H9 (cell line): ENCODE measurements around the gene KIF26A. TPM values are rescaled to one million over a fixed set of nuclear protein-coding genes. Genes with fewer than 3 reads are reported as not detected.

ENCODE experiments used
- DNase-seq: peaks from one replicate; pipeline ENCODE4 v3.0.0-alpha.2; 2017
- H2AFZ ChIP-seq: one replicate; pipeline ENCODE4 v1.6.1; 2013; ENCODE audit warnings: mild to moderate bottlenecking, low read length, control low read depth, moderate library complexity
- H2AK5ac ChIP-seq: 2 replicates; pipeline ENCODE4 v1.6.1; 2013; ENCODE audit warnings: low read length, control low read depth, mixed read lengths; ENCODE audit not compliant: insufficient read length
- H2BK120ac ChIP-seq: one replicate; pipeline ENCODE4 v1.6.1; 2013; ENCODE audit warnings: low read depth, mild to moderate bottlenecking, low read length, control low read depth, inconsistent platforms; ENCODE audit not compliant: poor library complexity, severe bottlenecking
- H2BK12ac ChIP-seq: 2 replicates; pipeline ENCODE4 v1.6.1; 2013; ENCODE audit warnings: low read length, control low read depth, mixed read lengths, low read depth; ENCODE audit not compliant: insufficient read length
- H2BK15ac ChIP-seq: 2 replicates; pipeline ENCODE4 v1.6.1; 2013; ENCODE audit warnings: low read depth, low read length, control low read depth
- H2BK20ac ChIP-seq: one replicate; pipeline ENCODE4 v1.6.1; 2013; ENCODE audit warnings: low read depth, mild to moderate bottlenecking, low read length, control low read depth, inconsistent platforms; ENCODE audit not compliant: poor library complexity, severe bottlenecking
- H2BK5ac ChIP-seq: 2 replicates; pipeline ENCODE4 v1.6.1; 2013; ENCODE audit warnings: low read length, control low read depth, mixed read lengths; ENCODE audit not compliant: insufficient read length
- H3K14ac ChIP-seq: 2 replicates; pipeline ENCODE4 v1.6.1; 2013; ENCODE audit warnings: low read length, control low read depth; ENCODE audit not compliant: insufficient read depth
- H3K18ac ChIP-seq: 2 replicates; pipeline ENCODE4 v1.6.1; 2013; ENCODE audit warnings: low read depth, mild to moderate bottlenecking, mixed read lengths, low read length, control low read depth; ENCODE audit not compliant: insufficient read length
- H3K23ac ChIP-seq: 2 replicates; pipeline ENCODE4 v1.6.1; 2013; ENCODE audit warnings: low read length, control low read depth, mixed read lengths, low read depth; ENCODE audit not compliant: insufficient read length
- H3K23me2 ChIP-seq: 2 replicates; pipeline ENCODE4 v1.6.1; 2013; ENCODE audit warnings: low read depth, mild to moderate bottlenecking, mixed read lengths, low read length, control low read depth; ENCODE audit not compliant: insufficient read length, poor library complexity, severe bottlenecking
- H3K27ac ChIP-seq: 2 replicates; pipeline ENCODE4 v1.5.1; 2013; ENCODE audit warnings: low read length, control low read depth, mixed read lengths, low read depth; ENCODE audit not compliant: insufficient read length
- H3K27me3 ChIP-seq: 2 replicates; pipeline ENCODE4 v1.6.1; 2013; ENCODE audit warnings: low read length, control low read depth, inconsistent platforms; ENCODE audit not compliant: insufficient read depth
- H3K4ac ChIP-seq: 2 replicates; pipeline ENCODE4 v1.6.1; 2013; ENCODE audit warnings: low read depth, mild to moderate bottlenecking, control low read depth, inconsistent platforms, low read length, moderate library complexity
- H3K4me1 ChIP-seq: 2 replicates; pipeline ENCODE4 v1.6.1; 2013; ENCODE audit warnings: low read length, control low read depth, inconsistent platforms; ENCODE audit not compliant: insufficient read depth
- H3K4me2 ChIP-seq: 2 replicates; pipeline ENCODE4 v1.6.1; 2013; ENCODE audit warnings: low read length, control low read depth, mixed read lengths; ENCODE audit not compliant: insufficient read length, insufficient read depth
- H3K56ac ChIP-seq: 2 replicates; pipeline ENCODE4 v1.6.1; 2013; ENCODE audit warnings: low read depth, mild to moderate bottlenecking, mixed read lengths, low read length, control low read depth; ENCODE audit not compliant: insufficient read length
- H3K79me1 ChIP-seq: 2 replicates; pipeline ENCODE4 v1.6.1; 2013; ENCODE audit warnings: low read depth, mild to moderate bottlenecking, moderate library complexity, low read length, control low read depth, inconsistent platforms; ENCODE audit not compliant: insufficient read depth, poor library complexity, severe bottlenecking
- H3K79me2 ChIP-seq: 2 replicates; pipeline ENCODE4 v1.6.1; 2013; ENCODE audit warnings: low read length, control low read depth, inconsistent platforms; ENCODE audit not compliant: insufficient read depth
- H3K9ac ChIP-seq: 2 replicates; pipeline ENCODE4 v1.6.1; 2013; ENCODE audit warnings: low read length, control low read depth, mixed read lengths; ENCODE audit not compliant: insufficient read length; ENCODE audit errors: extremely low read depth
- H3K9me3 ChIP-seq: one replicate; pipeline ENCODE4 v1.6.1; 2013; ENCODE audit warnings: low read depth, low read length, inconsistent platforms; ENCODE audit not compliant: control insufficient read depth
- H3T11ph ChIP-seq: one replicate; pipeline ENCODE4 v1.6.1; 2013; ENCODE audit warnings: mild to moderate bottlenecking, low read length, control low read depth, inconsistent platforms
- H4K20me1 ChIP-seq: one replicate; pipeline ENCODE4 v1.6.1; 2013; ENCODE audit not compliant: control insufficient read depth, insufficient read length, insufficient read depth
- H4K5ac ChIP-seq: 2 replicates; pipeline ENCODE4 v1.6.1; 2013; ENCODE audit warnings: low read depth, mild to moderate bottlenecking, mixed read lengths, low read length, control low read depth; ENCODE audit not compliant: insufficient read length
- H4K8ac ChIP-seq: replicated peaks from 2 replicates; pipeline ENCODE4 v1.6.1; 2013; ENCODE audit warnings: low read length, control low read depth, mixed read lengths, low read depth; ENCODE audit not compliant: insufficient read length
- H4K91ac ChIP-seq: 2 replicates; pipeline ENCODE4 v1.6.1; 2013; ENCODE audit warnings: low read depth, mild to moderate bottlenecking, moderate library complexity, mixed read lengths, low read length, control low read depth; ENCODE audit not compliant: insufficient read length
- H3K27ac Mint-ChIP-seq, 3 experiments: 2 replicates in 2 of 3; 3 replicates in 1 of 3; pipeline ENCODE4 v1.8.0; 2020 to 2021; ENCODE audit warnings: mixed read lengths in 3 of 3, mild to moderate bottlenecking in 1 of 3, moderate library complexity in 1 of 3
- H3K27me3 Mint-ChIP-seq: 2 replicates; pipeline ENCODE4 v1.8.0; 2021; ENCODE audit warnings: low read depth, mild to moderate bottlenecking, moderate library complexity, mixed read lengths
- H3K36me3 Mint-ChIP-seq, 3 experiments: 2 replicates in 2 of 3; 3 replicates in 1 of 3; pipeline ENCODE4 v1.8.0; 2020 to 2021; ENCODE audit warnings: low read depth in 3 of 3, mixed read lengths in 3 of 3; ENCODE audit not compliant: insufficient read depth in 1 of 3
- H3K4me1 Mint-ChIP-seq, 2 experiments: 2 replicates each; pipeline ENCODE4 v1.8.0; 2020; ENCODE audit warnings: mixed read lengths in 2 of 2
- H3K4me3 Mint-ChIP-seq, 2 experiments: 2 replicates in 1 of 2; 3 replicates in 1 of 2; pipeline ENCODE4 v1.8.0; 2020 to 2021; ENCODE audit warnings: mild to moderate bottlenecking in 2 of 2, mixed read lengths in 2 of 2, moderate library complexity in 1 of 2
- H3K9me3 Mint-ChIP-seq, 2 experiments: 2 replicates in 1 of 2; 3 replicates in 1 of 2; pipeline ENCODE4 v1.8.0; 2020; ENCODE audit warnings: mild to moderate bottlenecking in 2 of 2, mixed read lengths in 2 of 2, moderate library complexity in 1 of 2
- WGBS: extraction: QIAGEN DNeasy Blood & Tissue Kit; methylation state at CpG from one replicate; pipeline ENCODE4 v1.1.7; 2013; ENCODE audit warnings: missing lambda C conversion rate, low lambda C conversion rate, mixed read lengths; ENCODE audit not compliant: insufficient read length; ENCODE audit errors: extremely low coverage; 5-methylcytosine and 5-hydroxymethylcytosine counted together
- total RNA-seq: library from RNA; stranded (reverse); gene quantifications from 2 replicates; pipeline ENCODE4 v1.2.1, GENCODE V29; 2021
- TF ChIP-seq, protein P1 (sequence below): fragments of 200-600 bp; sonication (generic); conservative IDR thresholded peaks from 3 replicates; pipeline ENCODE4 v1.8.0; 2021; ENCODE audit warnings: antibody characterized with exemption, mild to moderate bottlenecking

The KIF26A gene
- total RNA-seq, 1 experiment from 2014 or later = 44.2 TPM

DNA sequence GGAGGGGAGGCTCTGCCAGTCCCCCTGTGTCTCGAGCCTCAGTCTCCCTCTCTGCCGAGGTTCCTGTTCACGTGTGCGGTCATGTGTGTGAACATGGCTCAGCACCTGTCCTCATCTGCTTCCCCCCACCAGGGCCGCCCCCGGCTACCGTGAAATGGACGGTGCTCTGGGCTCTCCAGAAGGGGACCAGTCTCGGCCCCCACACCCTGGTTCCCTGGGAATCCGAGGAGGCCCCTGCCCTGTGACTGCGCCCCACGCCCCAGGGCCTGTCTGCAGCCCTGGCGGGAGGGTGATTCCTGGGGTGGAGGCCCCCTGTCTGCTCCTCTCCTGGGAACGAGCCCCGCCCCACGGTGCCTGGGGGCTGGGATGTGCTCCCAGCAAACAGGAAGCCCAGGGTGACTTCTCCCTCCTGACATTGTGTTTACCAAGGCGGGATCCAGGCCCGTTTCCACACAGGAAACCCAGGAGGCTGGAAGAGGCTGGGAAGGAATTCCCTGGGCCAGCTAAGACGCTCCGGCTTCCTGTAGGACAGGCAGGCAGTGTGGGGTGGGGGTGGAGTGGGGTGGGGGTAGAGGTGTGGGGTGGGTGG is 46.6 kb downstream of the KIF26A start:
- Histone ChIP-seq H3K9ac (no peak overlapping the region), H2BK12ac (no peak overlapping the region), H3K79me2 (no peaks in the 10 kb centered on the region), H4K5ac (no peak overlapping the region), H3K4ac (no peak overlapping the region), H3K27ac (no peak overlapping the region), H4K91ac (no peak overlapping the region), H2BK15ac (no peak overlapping the region), H4K8ac (no peak overlapping the region), H3K4me2 (no peak overlapping the region), H2AFZ (no peak overlapping the region), H3K14ac (peak overlapping the region; percentile 50; the same call in 1 of the 2 replicates), H3K4me1 (no peaks in the 10 kb centered on the region), H3K56ac (no peak overlapping the region), H3K79me1 (no peaks in the 10 kb centered on the region), H3K18ac (no peak overlapping the region), H3K23ac (no peak overlapping the region), H2AK5ac (no peak overlapping the region), H2BK120ac (no peak overlapping the region), H2BK20ac (no peak overlapping the region), H4K20me1 (no peaks in the 10 kb centered on the region), H3T11ph (no peak overlapping the region), H2BK5ac (no peak overlapping the region), H3K27me3 (no peaks in the 10 kb centered on the region), H3K23me2 (no peaks in the 10 kb centered on the region), H3K9me3 (no peaks in the 10 kb centered on the region)
- Mint-ChIP-seq H3K4me3 (no peak overlapping the region), H3K9me3 (no peaks in the 10 kb centered on the region), H3K4me1 (peaks cover 2 to 9% of the 10 kb centered on the region in 2 experiments; a peak in 3 of 4 replicates), H3K27ac (no peak overlapping the region), H3K27me3 (no peaks in the 10 kb centered on the region; the same call in 1 of the 2 replicates), H3K36me3 (peaks cover 0 to 3% (median 0%) of the 10 kb centered on the region in 3 experiments; a peak in 4 of 7 replicates)
- DNase-seq = no peak
- WGBS = no CpG with 5 or more reads among the region's 20 CpGs
- TF ChIP-seq, protein P1, sequence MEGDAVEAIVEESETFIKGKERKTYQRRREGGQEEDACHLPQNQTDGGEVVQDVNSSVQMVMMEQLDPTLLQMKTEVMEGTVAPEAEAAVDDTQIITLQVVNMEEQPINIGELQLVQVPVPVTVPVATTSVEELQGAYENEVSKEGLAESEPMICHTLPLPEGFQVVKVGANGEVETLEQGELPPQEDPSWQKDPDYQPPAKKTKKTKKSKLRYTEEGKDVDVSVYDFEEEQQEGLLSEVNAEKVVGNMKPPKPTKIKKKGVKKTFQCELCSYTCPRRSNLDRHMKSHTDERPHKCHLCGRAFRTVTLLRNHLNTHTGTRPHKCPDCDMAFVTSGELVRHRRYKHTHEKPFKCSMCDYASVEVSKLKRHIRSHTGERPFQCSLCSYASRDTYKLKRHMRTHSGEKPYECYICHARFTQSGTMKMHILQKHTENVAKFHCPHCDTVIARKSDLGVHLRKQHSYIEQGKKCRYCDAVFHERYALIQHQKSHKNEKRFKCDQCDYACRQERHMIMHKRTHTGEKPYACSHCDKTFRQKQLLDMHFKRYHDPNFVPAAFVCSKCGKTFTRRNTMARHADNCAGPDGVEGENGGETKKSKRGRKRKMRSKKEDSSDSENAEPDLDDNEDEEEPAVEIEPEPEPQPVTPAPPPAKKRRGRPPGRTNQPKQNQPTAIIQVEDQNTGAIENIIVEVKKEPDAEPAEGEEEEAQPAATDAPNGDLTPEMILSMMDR = no peak
